RWPE1 (cell line): ENCODE results near the gene PPM1E.

Experiments
- CTCF ChIA-PET: fragments of 350-600 bp; sonication (Branson Sonifier 250); formaldehyde crosslinking; extraction: SDS; loops from one replicate; lab custom pipeline; 2021; lab: Yijun Ruan, JAX
- POLR2A ChIA-PET: fragments of 400-600 bp; formaldehyde crosslinking; extraction: SDS; loops from one replicate; lab custom pipeline; 2020; ENCODE audit warnings: antibody characterized with exemption; ENCODE audit not compliant: low non-redundant PET; lab: Yijun Ruan, JAX
- DNase-seq: peaks from one replicate; pipeline ENCODE4 v3.0.0; 2012; ENCODE audit warnings: low spot score
- H3K27ac ChIP-seq: fragments of 450-650 bp; 2 replicates; pipeline ENCODE4 v1.5.1; 2017
- CTCF ChIP-seq: fragments of 450-650 bp; conservative IDR thresholded peaks from 2 replicates; pipeline ENCODE4 v1.5.1; 2017; ENCODE audit warnings: low read depth, mild to moderate bottlenecking

PPM1E gene

GRCh38 chr17:58989629-58990028 lies 234.0 kb downstream of the PPM1E start:
- ChIA-PET CTCF (interaction anchor here (0.8 kb wide), 1 partner anchor 278 kb away, joined by 6 read pairs; no protein-coding TSS in a partner anchor), POLR2A (no interaction called here)
- H3K27ac ChIP-seq = no peak overlapping the region
- no peak for DNase-seq
- no peak for TF ChIP-seq CTCF

GRCh38 chr17:58991718-58992331 lies 236.2 kb downstream of the PPM1E start:
- POLR2A ChIA-PET = no interaction called here
- CTCF ChIA-PET = no interaction called here
- TF ChIP-seq CTCF = no peak
- DNase-seq = no peak
- H3K27ac ChIP-seq = no peak overlapping the region

GRCh38 chr17:58993311-58993710 lies 237.7 kb downstream of the PPM1E start:
- ChIA-PET POLR2A (no interaction called here), CTCF (no interaction called here)
- no peak for TF ChIP-seq CTCF
- no peak overlapping the region for H3K27ac ChIP-seq
- no peak for DNase-seq

GRCh38 chr17:58995247-58995940 lies 239.7 kb downstream of the PPM1E start:
- H3K27ac ChIP-seq = no peak overlapping the region
- ChIA-PET POLR2A (no interaction called here), CTCF (no interaction called here)
- no peak for DNase-seq
- TF ChIP-seq CTCF = no peak

GRCh38 chr17:58996968-58997367 lies 241.3 kb downstream of the PPM1E start:
- no peak overlapping the region for H3K27ac ChIP-seq
- CTCF ChIA-PET = interaction anchor here (0.6 kb wide), 1 partner anchor 469 kb away, joined by 7 read pairs; no protein-coding TSS in a partner anchor

More at GRCh38 chr17:58996968-58997367, 241.3 kb downstream of the PPM1E start:
- POLR2A ChIA-PET = no interaction called here
- DNase-seq = no peak
- no peak for TF ChIP-seq CTCF
